Activated CD8-positive, alpha-beta memory T cell treated with anti-CD3 and anti-CD28 coated beads for 1 hour (primary cell): ENCODE measurements around the gene CNTRL.
"Not testable (repeated sequence)": the region's sequence is repeated elsewhere in the genome, so short reads cannot be mapped to it uniquely, and the experiment has no call there.

Experiments used
- DNase-seq, 2 donors: peaks; one replicate each; pipeline ENCODE4 v3.0.0-alpha.2; 2020; ENCODE audit warnings: low read depth in 1 of 2; ENCODE audit errors: extremely low read depth in 1 of 2

CNTRL gene

DNA sequence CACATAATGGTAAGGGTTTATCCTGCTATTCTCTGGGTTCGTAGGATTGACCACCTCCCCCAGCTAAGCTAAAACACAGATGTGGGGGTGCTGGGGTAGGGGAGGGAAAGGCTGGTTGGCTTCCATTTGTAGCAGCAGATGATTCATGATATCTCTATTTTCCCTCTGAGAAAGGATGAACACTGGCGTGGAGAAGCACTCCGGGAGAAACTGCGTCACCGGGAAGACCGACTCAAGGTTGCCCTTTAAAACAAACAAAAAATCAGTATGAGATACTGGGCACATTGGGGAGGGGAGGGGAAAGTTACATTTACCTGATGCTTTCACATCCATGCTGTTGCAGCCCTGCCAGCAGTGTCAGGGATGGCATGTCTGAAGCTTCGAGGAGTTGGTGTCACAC lies 98.7 kb downstream of the CNTRL start:
- no peak for DNase-seq

DNA sequence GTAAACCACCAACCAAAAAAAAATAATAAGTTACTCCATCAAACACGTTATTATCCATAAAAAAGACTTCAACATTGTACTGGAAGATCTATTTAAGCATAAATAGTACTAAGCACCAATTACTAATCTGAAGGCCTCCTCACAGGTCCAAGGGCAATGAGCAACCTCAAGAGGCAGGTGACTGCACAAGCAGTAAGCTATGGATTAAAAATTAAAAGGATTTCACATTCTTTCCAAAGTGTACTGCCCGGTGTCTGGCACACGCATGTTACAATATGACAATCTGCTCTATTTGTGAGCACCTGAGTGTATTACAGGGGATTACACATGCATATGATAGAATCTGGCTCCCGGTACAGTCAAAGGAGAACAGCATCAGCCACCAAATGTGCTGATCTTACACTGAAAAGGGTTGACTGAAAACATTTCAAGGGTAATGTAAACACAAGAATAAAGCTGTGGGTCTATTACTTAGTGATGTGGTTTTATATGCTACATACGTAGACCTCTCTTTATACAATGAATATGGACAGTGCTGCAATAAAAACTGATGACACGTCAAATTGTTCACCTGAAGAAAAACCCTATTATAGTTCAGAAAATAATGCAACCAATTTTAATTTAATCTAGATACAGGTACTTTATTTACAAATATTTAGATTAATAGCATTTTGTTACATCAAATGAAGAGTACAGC lies 104.1 kb downstream of the CNTRL start:
- no peak for DNase-seq

DNA sequence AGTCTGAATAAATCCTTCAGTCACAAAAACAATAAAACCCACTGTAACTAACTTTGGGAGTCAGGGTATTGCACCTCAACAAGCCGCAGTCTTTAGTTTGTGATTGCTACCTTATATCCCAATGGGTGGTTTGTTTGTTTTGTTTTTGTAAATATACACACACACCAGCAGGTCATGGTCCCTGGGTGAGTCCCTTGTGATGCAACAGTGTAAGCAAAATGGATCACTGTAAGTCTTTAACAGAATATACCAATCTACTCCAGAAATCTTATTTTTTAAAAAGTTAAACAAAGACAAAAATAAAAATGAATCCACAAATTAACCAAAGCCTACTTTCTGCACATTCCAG lies 104.6 kb downstream of the CNTRL start:
- DNase-seq = not testable (repeated sequence)

GRCh38 chr9:121179930-121180681 lies 105.4 kb downstream of the CNTRL start:
- no peak for DNase-seq

GRCh38 chr9:121182101-121182836 lies 107.5 kb downstream of the CNTRL start:
- no peak for DNase-seq

DNA sequence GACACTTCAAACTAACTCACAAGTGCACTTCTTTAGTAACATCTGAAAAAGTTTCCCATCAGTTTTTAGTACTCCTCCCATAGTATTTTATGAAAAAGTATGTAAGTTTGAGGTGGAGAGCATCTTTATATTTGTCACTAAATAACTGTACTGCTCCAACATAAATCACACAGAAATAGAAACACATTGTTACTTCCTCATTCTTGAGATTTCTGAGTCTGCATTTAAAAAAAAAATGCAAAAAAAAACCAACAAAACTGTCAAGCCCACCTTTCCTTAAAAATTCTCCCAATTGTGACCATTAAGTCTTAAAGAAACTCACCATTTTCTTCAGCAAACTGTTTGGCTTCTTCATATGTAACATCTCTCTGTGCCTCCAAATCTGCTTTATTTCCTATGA lies 108.2 kb downstream of the CNTRL start:
- no peak for DNase-seq

DNA sequence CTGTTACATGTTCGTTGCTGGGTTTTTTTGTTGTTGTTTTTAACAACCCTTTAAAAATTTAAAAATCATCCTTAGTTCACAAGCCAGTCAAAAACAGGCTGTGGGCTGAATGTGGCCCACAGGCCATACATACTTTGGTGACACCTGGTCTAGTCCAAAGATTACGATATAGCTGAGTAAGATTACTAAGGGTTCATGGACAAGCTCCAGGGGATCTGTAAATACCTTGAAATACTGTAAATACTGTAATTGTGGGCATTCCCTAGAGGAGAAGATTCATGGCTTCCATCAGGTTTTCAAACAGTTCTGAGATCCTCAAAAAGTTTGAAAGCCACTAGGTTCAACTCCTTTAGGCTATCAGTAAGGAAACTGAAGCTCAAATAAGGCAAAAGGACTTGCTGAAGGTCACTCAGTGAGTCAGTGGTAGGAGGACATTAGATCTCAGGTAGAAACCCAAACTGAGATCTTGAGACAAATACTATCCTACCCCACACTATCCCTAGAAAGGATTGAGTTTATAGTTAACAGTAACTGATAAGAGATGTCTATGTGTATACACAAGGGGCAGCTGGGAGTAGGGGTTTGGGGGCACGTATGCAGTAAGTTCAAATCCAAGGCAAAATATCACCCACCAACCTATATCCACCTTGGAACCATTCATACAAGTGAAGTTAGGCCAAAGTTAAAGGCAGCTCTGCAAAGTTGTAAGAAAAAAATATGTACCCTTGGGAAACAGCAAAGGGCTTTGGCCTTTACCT lies 109.1 kb downstream of the CNTRL start:
- no peak for DNase-seq

DNA sequence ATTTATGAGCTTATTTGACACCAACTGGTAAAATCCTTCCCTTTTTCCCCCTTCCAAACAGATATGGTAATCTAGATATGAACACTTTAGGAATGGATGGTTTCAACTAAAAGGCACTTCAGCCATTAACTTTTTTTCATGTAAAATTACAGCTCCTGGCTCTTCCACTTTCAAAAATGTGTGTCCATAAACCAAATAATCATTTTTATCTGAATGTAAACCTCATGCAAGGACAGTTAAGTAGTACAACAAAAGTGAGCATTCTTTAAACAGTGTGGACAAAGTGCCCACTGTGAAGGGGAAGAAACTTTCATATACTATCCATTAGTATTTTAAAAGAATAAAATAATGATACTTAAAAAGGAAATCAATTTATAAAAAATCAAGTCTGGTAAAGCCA lies 109.7 kb downstream of the CNTRL start:
- DNase-seq = no peak

DNA sequence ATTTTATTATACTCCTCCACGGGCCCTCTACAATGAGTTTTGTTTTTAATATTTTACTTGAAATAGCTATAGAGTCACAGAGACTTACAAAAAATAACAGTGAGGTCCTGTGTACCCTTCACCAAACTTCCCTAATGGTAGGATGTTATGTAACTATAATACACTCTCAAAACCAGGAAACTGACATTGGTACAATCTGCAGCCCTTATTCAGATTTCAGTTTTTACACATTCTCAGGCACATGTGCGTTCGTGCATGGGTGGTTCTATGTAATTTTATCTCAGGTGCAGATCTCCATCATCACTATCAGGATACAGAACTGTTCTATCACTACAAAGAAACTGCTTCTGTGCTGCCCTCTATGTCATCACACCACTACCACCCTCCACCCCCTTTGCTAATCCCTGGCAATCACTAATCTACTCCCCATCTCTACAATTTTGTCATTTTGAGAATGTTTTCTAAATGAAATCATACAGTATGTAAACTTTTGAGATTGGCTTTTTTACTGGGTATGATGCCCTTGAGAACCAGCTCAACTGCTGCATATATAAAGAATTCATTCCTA lies 110.5 kb downstream of the CNTRL start:
- DNase-seq = no peak

GRCh38 chr9:121185774-121186403 lies 111.1 kb downstream of the CNTRL start:
- DNase-seq = no peak

- no peak for DNase-seq
These were observed 113.0 kb downstream of the CNTRL start for GRCh38 chr9:121187636-121188305.

GRCh38 chr9:121189006-121189405 lies 114.3 kb downstream of the CNTRL start:
- DNase-seq = no peak

DNA sequence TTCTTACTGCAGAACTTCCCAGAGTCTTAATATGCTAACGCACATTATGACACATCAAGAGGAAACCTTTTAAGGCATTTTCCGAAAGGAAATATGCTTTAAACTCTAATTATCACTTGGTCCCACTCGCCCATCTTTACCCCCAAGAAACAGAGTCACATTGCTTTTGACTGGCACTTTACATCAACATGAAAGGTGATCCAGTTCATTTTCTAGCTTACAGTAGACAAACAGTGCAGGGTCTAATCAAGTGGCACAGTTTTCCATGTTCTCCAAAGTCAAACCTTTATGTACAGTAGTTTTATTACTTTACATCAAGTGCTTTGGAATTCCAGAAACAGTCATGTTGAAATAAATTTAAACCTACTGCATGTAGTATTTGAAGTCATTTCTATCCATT lies 114.9 kb downstream of the CNTRL start:
- no peak for DNase-seq

DNA sequence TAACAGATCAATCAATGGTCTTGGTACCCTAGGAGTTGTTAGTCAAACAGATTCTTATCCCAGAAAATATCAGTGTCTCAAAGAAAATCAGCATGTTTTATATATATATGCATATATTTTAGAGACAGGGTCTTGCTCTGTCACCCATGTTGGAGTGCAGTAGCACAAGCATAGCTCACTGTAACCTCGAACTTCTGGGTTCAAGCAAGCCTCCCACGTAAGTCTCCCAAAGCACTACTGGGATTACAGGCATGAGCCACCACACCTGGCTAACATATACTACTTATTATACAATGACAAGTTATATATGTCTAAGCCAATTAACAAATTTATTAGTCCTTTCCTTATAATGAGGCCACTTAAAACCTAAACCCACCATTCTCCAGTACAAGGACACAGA lies 116.5 kb downstream of the CNTRL start:
- DNase-seq = no peak

- DNase-seq = no peak
These were observed 117.8 kb downstream of the CNTRL start for GRCh38 chr9:121192518-121192917.

DNA sequence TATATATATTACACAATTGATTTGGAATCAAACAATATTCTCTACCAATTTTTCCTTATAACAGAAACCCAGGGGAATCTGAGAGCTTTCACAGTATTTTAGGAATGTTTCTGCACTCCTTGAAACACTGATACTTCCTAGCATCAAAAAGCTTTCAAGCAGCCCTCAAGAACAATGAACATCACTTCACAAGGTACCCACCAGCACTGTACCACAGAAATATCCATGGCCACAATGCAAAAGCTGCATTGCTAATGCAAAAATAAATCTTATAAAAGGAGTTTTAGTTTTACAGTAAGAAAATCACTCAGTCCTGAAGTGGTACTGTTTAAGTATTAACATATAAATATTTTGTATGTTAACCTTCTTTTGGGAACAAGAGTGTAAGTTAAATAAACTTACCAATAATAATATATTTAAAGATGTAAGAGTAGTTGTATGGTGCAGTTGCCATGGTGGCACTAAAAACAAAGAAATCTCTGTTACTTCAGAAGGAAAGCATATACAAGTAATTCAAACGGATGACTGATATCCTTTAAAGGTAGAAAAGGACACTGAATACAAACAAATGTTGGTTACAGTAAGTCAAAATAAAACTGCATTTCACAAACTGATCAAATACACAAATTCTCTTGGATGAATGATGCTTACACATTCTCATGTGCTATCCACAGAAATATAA lies 118.3 kb downstream of the CNTRL start:
- no peak for DNase-seq

DNA sequence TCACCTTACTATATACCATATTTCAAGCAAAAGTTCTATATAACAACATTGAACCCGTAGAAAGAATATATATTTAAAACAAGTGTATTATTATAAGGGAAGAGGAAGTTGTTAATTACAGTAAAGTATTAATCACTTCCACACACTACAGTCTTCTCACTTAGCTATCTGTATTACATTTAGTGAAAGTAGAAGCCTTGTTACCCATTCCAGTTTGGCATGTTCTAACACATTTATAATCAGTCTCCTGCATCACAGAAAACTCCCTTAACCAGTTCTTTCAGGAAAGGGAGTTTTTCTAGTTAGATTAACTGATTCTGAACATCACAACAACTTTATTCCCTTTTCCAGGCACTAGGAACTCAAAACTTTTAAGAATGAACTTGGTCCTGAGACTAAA lies 120.0 kb downstream of the CNTRL start:
- no peak for DNase-seq

GRCh38 chr9:121196389-121196788 lies 121.6 kb downstream of the CNTRL start:
- DNase-seq = no peak

- no peak for DNase-seq
These were observed 122.4 kb downstream of the CNTRL start for GRCh38 chr9:121197132-121197531.
